HG03045 (cell line): Measurements from ENCODE around the gene HK3.
"Not testable (repeated sequence)": the region's sequence is repeated elsewhere in the genome, so short reads cannot be mapped to it uniquely, and the experiment has no call there.

Experiments used
- ATAC-seq: cut with Tn5 transposase; IDR thresholded peaks from one replicate; pipeline ENCODE4 v1.9.1; 2021; ENCODE audit warnings: mild to moderate bottlenecking, moderate library complexity; ENCODE audit not compliant: unreplicated experiment

The HK3 gene

DNA sequence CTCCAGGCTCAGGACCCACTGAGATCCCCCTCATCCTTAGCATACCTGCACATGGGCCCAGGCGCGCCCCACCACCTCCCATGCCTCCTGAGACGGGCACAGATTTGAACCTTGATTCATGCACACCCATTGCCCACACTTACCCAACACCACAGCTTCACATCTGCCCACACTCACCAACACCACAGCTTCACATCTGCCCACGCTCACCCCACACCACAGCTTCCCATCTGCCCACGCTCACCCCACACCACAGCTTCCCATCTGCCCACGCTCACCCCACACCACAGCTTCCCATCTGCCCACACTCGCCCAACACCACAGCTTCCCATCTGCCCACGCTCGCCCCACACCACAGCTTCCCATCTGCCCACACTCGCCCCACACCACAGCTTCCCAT lies 28.5 kb downstream of the HK3 start:
- not testable (repeated sequence) for ATAC-seq

GRCh38 chr5:176870110-176870591 lies 29.0 kb downstream of the HK3 start:
- no peak for ATAC-seq

- no peak for ATAC-seq
Observed at GRCh38 chr5:176869501-176870109, 29.5 kb downstream of the HK3 start.

DNA sequence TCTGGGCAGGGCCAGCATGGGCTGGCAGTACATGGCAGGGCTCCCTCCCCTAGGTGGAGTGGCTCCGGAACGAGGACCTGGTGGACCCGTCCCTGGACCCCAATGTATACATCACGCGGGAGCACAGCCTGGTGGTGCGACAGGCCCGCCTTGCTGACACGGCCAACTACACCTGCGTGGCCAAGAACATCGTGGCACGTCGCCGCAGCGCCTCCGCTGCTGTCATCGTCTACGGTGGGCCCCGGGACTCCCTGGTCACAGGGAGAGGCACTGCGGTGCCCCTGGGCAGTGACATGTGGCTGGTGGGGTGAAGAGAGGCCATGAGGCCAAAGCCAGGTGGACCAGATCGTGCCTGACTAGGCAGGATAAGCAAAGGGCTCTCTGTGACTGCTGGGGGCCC lies 30.4 kb downstream of the HK3 start:
- ATAC-seq = no peak

GRCh38 chr5:176868126-176868525 lies 31.0 kb downstream of the HK3 start:
- ATAC-seq = no peak

DNA sequence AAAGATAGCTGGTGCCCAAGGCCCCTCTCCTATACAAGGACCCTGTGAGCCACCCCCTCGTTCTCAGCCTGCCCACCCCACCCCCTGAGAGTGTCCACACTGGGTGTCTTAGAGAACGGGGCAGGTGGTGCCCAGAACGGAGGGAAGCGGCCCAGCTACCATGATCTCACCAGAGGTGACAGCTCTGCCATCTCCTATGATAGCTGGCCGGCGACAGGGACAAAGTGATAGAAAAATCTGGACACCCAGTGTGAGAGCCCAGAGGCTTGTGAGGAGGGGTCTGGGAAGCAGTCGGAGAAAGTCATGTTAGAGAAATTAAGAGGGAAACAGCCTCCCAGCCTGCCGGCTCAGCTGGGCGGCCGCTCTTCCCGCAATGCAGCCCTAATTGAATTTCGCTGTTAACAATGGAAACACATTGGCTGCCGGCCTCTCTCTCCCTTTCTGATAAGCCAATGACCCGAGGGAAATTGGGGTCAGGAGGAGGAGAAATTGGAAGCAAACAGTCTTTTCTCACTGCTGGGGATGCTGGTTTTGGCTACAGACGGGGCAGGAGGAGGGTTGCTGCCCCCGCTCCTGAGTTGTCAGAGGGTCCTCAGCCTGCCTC lies 32.3 kb downstream of the HK3 start:
- no peak for ATAC-seq

GRCh38 chr5:176865964-176866363 lies 33.2 kb downstream of the HK3 start:
- ATAC-seq = no peak

GRCh38 chr5:176864755-176865154 lies 34.4 kb downstream of the HK3 start:
- no peak for ATAC-seq

DNA sequence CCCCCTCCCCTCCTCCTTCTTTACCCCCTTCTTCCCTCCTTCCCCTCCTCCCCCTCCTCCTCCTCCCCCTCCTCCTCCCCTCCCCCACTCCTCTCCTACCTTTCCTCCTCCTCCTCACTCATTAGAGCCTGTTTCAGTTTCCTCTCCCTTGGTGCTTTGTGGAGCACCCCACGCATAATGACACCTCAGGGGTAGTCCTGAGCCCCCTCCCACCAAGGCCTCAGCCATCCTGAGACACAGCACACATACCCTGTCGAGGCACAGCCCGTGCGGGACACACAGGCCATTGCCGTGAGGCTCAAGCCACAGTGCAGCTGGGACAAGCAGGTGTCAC lies 35.4 kb downstream of the HK3 start:
- no peak for ATAC-seq

- no peak for ATAC-seq
Observed at GRCh38 chr5:176863041-176863764, 35.9 kb downstream of the HK3 start.

DNA sequence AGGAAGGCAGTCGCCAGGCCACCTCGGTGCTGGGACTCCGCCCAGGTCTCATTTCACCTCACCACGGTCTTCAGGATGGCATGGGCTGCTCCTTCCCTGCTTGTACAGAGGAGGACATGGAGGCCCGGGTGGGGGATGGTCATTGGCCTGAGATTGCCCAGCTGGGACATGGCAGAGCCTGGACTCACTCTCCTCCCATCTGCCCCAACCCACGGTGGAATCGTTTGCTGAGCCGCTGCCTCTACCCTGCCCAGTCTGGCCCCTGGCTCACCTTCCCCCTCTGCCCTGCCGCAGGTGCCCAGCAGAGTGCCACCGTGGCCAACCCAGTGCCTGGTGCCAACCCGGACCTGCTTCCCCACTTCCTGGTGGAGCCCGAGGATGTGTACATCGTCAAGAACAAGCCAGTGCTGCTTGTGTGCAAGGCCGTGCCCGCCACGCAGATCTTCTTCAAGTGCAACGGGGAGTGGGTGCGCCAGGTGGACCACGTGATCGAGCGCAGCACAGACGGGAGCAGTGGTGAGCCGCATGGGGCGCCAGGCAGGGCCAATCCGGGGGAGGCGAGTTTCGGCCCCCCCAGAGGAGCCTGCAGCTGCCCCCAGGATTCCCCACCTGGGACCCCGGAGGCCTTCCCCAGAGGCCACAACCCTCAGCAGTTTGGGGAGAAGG lies 36.7 kb downstream of the HK3 start:
- ATAC-seq = no peak

- ATAC-seq = no peak
Observed at GRCh38 chr5:176861276-176861675, 37.9 kb downstream of the HK3 start.

GRCh38 chr5:176860381-176860780 lies 38.8 kb downstream of the HK3 start:
- no peak for ATAC-seq

GRCh38 chr5:176859916-176860315 lies 39.2 kb downstream of the HK3 start:
- no peak for ATAC-seq

GRCh38 chr5:176857894-176858273 lies 41.3 kb downstream of the HK3 start:
- ATAC-seq = no peak

DNA sequence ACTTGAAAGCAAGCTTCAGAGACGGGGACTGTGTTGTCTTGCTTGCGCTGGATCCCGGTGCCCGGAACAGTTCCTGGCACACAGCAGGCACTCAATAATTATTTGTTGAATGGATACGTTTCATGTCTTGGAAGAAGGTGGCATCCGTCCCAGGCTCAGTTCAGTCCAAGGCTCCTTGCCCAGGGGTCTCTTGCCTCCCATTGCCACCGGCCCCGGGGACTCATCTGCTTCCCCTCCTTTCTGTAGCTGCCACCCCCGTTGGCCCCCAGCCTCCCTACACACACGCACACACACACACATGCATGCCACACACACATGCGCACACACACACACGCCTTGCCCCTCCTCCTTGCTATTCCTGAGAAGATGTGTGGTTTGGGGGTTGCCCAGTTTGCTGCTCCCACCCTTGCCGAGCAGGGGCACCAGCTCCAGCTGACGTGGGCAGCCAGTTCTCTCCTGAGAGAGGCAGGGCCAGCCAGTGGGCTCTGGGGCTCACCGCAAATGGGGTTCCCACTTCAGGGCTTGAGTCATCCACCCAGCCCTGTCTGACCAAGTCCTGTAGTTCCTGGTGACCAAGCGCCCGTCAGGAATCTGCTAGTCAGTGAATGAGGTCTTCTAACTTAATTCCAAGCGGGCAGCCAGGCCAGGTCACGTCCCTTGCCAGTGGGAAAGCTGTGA lies 41.8 kb downstream of the HK3 start:
- no peak for ATAC-seq

- no peak for ATAC-seq
Observed at GRCh38 chr5:176856746-176857145, 42.4 kb downstream of the HK3 start.

GRCh38 chr5:176855598-176855997 lies 43.5 kb downstream of the HK3 start:
- ATAC-seq = no peak

DNA sequence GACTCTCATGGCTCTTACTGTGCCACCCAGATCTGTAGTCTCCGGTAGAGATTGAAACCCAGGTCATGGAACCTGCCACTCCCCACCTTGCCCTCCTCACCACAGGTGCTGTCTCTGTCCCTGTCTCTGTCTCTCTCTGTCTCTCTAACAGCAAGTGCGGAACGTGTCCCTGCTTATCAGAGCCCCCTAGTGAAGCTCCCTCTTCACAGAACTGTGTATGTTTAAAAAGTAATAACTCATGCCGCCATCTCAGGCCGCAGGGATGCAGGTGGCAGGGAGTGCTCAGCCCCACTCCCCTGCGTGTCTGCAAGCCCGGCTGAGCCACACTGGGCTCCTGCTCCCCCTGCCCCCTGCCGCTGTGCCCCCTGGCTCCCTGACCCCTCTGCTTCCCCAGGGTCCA lies 45.0 kb downstream of the HK3 start:
- no peak for ATAC-seq

DNA sequence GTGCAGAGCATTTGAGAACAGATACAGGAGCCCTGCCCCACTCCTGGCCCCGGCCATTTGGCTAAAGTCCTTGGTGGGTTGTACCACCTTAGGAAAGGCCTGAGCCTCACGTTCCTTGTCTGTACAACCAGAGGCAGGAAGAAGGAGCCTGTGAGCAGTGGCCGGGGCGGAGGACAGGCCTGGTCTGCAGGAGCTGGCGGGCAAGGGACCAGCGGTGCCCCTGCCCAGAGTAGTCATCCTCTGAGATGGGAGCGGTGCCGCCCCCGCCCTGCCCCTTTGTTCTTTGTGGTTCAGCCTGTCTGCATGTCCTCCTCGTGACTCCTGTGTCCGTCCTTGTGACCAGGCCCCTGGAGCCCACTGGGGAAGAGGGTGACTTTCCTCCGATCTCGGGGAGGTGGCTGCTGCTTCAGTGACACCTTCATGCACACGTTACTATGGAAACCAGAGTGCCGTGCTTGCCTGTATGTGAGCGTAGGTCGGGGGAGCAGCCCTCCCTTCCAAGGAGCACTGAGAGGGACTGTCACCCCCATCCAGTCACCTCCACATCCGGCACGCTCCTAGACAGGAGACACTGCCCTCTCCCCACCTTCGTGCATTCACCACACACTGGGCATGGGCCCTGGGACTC lies 45.9 kb downstream of the HK3 start:
- ATAC-seq = no peak
